H7 (cell line): ENCODE data around the gene PEX6. TPM values are rescaled to one million over a fixed set of nuclear protein-coding genes. Genes with fewer than 3 reads are reported as not detected.
"Not testable (repeated sequence)": the region's sequence is repeated elsewhere in the genome, so short reads cannot be mapped to it uniquely, and the experiment has no call there.

Experiments
- DNase-seq: peaks from one replicate; pipeline ENCODE4 v3.0.0; 2012
- H3K27me3 ChIP-seq: 2 replicates; pipeline ENCODE4 v1.6.0; 2011; ENCODE audit warnings: mild to moderate bottlenecking, low read length; ENCODE audit not compliant: control insufficient read depth, insufficient read depth
- H3K36me3 ChIP-seq: replicated peaks from 2 replicates; pipeline ENCODE4 v1.5.1; 2011; ENCODE audit warnings: low read length; ENCODE audit not compliant: control insufficient read depth, insufficient read depth
- H3K4me3 ChIP-seq: 2 replicates; pipeline ENCODE4 v1.5.1; 2011; ENCODE audit warnings: low read depth, mild to moderate bottlenecking, control low read depth, low read length, moderate library complexity; ENCODE audit not compliant: insufficient read depth
- total RNA-seq: library from RNA; depleted of rRNA; stranded (reverse); fragments of >200 nt; shearing (Covaris generic); gene quantifications from 2 replicates; pipeline ENCODE4 v1.2.3, GENCODE V29; 2014

PEX6 gene
- total RNA-seq, 1 experiment from 2014 or later = 47.5 TPM

- DNase-seq = peak; percentile 57
- no peak overlapping the region for H3K4me3 ChIP-seq
- peaks cover 37% of the 10 kb centered on the region for H3K36me3 ChIP-seq
- H3K27me3 ChIP-seq = no peaks in the 10 kb centered on the region
These were observed 32.2 kb upstream of the PEX6 start for GRCh38 chr6:43011207-43011606.

GRCh38 chr6:43009124-43009523 lies 30.1 kb upstream of the PEX6 start:
- no peak overlapping the region for H3K4me3 ChIP-seq
- DNase-seq = no peak
- no peaks in the 10 kb centered on the region for H3K27me3 ChIP-seq
- peaks cover 37% of the 10 kb centered on the region for H3K36me3 ChIP-seq

- Histone ChIP-seq H3K4me3 (no peak overlapping the region), H3K27me3 (no peaks in the 10 kb centered on the region), H3K36me3 (peaks cover 35% of the 10 kb centered on the region)
- DNase-seq = no peak
These were observed 28.1 kb upstream of the PEX6 start for GRCh38 chr6:43007126-43007525.

- H3K27me3 ChIP-seq = no peaks in the 10 kb centered on the region
- no peak for DNase-seq
- H3K36me3 ChIP-seq = peaks cover 31% of the 10 kb centered on the region
- no peak overlapping the region for H3K4me3 ChIP-seq
These were observed 27.3 kb upstream of the PEX6 start for GRCh38 chr6:43006251-43006650.

GRCh38 chr6:43005844-43006243 lies 26.9 kb upstream of the PEX6 start:
- DNase-seq = no peak

DNA sequence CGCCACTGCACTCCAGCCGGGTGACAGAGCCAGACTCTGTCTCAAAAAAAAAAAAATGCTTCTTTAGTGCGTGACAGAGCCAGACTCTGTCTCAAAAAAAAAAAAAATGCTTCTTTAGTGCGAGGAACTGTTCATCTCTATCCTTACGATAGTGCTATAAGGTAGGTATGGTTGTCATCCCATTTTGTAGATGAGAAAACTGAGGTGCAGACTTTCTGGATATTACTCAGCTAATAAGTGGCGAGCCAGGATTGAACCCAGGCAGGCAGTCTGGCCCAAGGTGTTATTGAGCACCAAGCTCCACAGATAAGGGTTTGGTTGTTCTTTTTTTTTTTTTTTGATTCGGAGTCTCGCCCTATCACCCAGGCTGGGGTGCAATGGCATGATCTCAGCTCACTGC lies 22.9 kb upstream of the PEX6 start:
- no peak overlapping the region for H3K4me3 ChIP-seq
- H3K36me3 ChIP-seq = no peaks in the 10 kb centered on the region; the same call in none of the 2 replicates
- no peak for DNase-seq
- H3K27me3 ChIP-seq = no peaks in the 10 kb centered on the region

More at GRCh38 chr6:43005844-43006243, 26.9 kb upstream of the PEX6 start:
- H3K4me3 ChIP-seq = no peak overlapping the region
- H3K27me3 ChIP-seq = no peaks in the 10 kb centered on the region
- H3K36me3 ChIP-seq = peaks cover 27% of the 10 kb centered on the region

- not testable (repeated sequence) for H3K36me3 ChIP-seq, H3K27me3 ChIP-seq, DNase-seq, H3K4me3 ChIP-seq
These were observed 19.2 kb upstream of the PEX6 start for GRCh38 chr6:42998205-42998604.

- DNase-seq = no peak
These were observed 17.5 kb upstream of the PEX6 start for GRCh38 chr6:42996513-42996912.

GRCh38 chr6:42993445-42993844 lies 14.5 kb upstream of the PEX6 start:
- Histone ChIP-seq H3K27me3 (no peaks in the 10 kb centered on the region), H3K4me3 (no peak overlapping the region), H3K36me3 (peaks cover 4% of the 10 kb centered on the region)
- DNase-seq = no peak

More at GRCh38 chr6:42996513-42996912, 17.5 kb upstream of the PEX6 start:
- Histone ChIP-seq H3K36me3 (no peaks in the 10 kb centered on the region; the same call in 1 of the 2 replicates), H3K27me3 (no peaks in the 10 kb centered on the region), H3K4me3 (no peak overlapping the region)

- no peaks in the 10 kb centered on the region; the same call in 1 of the 2 replicates for H3K27me3 ChIP-seq
- no peak for DNase-seq
- H3K36me3 ChIP-seq = peaks cover 4% of the 10 kb centered on the region
- H3K4me3 ChIP-seq = no peak overlapping the region
These were observed 10.9 kb upstream of the PEX6 start for GRCh38 chr6:42989923-42990322.

DNA sequence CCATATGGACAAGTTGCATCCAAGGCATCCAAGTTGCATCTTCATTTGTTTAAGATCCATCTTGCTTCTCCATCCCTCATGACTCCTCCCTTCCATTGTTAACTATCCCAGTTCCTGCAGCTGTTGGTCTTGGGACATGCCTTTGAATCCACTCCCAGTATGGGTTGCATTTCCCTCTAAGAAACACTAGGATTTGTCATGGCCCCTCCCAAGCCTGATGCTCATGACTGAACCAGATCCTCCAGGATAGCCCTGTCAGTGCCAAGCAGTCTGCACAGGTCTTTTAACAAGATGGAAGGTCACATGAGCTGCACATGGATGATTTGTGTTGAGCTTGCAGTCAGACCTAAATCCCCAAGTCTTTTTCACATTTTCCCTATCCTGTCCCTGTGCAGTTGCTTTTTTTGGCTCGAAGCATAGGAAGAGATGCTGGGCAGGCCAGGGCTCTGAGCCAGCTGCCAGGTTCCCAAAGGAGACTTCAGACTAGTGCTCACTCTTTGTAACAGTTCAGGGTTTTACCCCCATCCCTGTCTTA lies 9.6 kb upstream of the PEX6 start:
- no peak for DNase-seq
- peaks cover 4% of the 10 kb centered on the region for H3K36me3 ChIP-seq

GRCh38 chr6:42987533-42988451 lies 8.8 kb upstream of the PEX6 start:
- DNase-seq = no peak
- Histone ChIP-seq H3K4me3 (no peak overlapping the region), H3K27me3 (no peaks in the 10 kb centered on the region; the same call in 1 of the 2 replicates), H3K36me3 (peaks cover 4% of the 10 kb centered on the region)

More for the DNA sequence above, 9.6 kb upstream of the PEX6 start:
- no peak overlapping the region for H3K4me3 ChIP-seq
- H3K27me3 ChIP-seq = no peaks in the 10 kb centered on the region; the same call in 1 of the 2 replicates

- peaks cover under 1% of the 10 kb centered on the region for H3K36me3 ChIP-seq
- peak; percentile 79 for DNase-seq
- peak overlapping the region; percentile 88 for H3K4me3 ChIP-seq
- H3K27me3 ChIP-seq = no peaks in the 10 kb centered on the region; the same call in 1 of the 2 replicates
These were observed 6.0 kb upstream of the PEX6 start for GRCh38 chr6:42984924-42985475.

DNA sequence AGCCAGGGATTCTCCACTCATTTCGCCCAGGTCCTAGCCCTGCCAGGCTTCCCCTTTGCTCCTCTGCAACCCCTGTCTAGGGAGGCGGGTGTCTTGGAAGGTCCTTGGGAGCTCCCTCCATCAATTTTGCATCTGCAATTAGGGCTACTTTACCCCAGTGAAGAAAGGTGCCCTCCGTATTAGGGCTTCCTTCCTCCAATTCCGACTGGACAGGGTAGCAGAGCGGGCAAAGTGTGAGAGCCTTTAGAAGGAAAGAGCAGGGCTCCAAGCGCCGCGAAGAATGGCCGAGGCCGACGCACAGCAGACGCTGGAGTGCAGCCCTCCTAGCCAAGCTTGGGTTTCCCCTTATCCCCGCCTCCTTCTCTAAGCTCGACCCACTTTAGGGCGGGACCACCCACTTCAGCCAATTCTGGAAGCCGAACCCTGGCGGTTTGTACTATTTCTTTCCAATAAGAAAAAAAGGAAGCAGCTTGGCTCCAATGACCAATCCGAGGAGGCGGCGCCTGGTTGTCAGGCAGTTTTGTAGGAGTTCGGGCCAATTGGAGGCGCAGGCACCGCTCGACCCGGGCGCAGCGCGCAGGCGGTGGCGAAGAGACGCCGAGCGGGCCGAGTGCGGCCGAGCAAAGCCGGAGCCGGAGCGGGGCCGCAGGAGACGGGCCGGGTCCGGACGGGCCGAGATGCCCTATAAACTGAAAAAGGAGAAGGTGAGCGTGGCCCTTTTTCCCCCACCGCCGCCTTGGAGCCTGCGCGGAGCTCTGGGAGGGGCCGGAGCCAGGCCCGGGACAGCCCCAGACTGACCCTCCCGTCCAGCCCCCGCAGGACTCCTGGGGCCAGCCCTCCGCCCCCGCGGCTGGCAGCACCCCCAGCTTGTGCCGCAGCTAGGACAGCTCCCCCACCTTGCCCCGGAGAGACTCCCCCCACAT lies 5.3 kb upstream of the PEX6 start, which contains the start of gene PPP2R5D:
PPP2R5D (plus strand) TSS at position 570 of the 923 bp plus-strand sequence; CDS start at position 678, 108 bp downstream.
- peak within 1 kb of the TSS; percentile 88 for H3K4me3 ChIP-seq
- no peaks in the 10 kb centered on the region; the same call in 1 of the 2 replicates for H3K27me3 ChIP-seq
- H3K36me3 ChIP-seq = no peaks in the 10 kb centered on the region; the same call in none of the 2 replicates
- DNase-seq = peak; percentile 97
